Esophagus muscularis mucosa (tissue), 3 donors: ENCODE measurements around the gene TSPAN2.

Source experiments
- CTCF ChIP-seq, 3 experiments: fragments of 200-600 bp in 2 of 3; fragments of 450-650 bp in 1 of 3; sonication (generic) in 2 of 3; IDR thresholded peaks; one replicate each; pipeline ENCODE4 v1.5.1; 2017 to 2019; ENCODE audit warnings: antibody characterized with exemption in 3 of 3, mild to moderate bottlenecking in 2 of 3, moderate library complexity in 1 of 3
- POLR2A ChIP-seq: fragments of 450-650 bp; IDR thresholded peaks from one replicate; pipeline ENCODE4 v1.6.1; 2017; ENCODE audit warnings: antibody characterized with exemption, moderate library complexity, mild to moderate bottlenecking, low read depth
- POLR2AphosphoS5 ChIP-seq, 2 donors: sonication (generic); formaldehyde crosslinking; IDR thresholded peaks; one replicate each; pipeline ENCODE4 v1.6.1; 2017; ENCODE audit warnings: antibody characterized with exemption in 2 of 2

- TF ChIP-seq POLR2A: no peak
- TF ChIP-seq POLR2AphosphoS5 (IDR thresholded peaks at IDR 0.05): no peak
- TF ChIP-seq CTCF (IDR thresholded peaks at IDR 0.05): no peak
Observed at GRCh38 chr1:115105831-115106230, 16.5 kb upstream of the TSPAN2 start.
